ENCODE data around the gene NEK11.

DNA sequence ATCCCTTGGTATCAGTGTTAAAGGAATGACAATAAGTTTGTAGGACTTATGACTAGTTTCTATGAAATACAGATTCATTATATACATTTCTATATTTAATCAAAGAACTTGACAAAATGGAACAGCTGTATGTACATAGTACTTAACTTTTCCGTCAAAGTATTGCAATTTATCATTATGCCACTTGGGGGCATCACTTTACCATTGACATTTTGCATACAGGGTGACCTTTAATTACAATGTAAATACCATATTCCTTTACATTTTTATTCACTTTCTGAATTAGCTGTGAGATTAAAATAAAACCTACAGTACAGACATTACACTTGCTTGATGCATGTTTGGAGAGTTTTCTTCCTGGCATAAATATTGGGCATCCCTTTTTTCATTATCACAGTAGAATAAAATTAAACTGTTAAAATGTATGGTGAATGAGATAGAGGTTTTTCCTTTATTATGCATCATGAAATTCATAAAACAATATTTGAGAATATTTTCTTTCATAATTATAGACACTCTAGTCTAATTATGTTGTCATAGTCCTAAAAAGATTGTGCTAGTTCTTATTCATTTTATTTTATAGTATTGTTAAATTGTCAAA is 6.9 kb downstream of the NEK11 start:
- TF ChIP-seq, protein P1, sequence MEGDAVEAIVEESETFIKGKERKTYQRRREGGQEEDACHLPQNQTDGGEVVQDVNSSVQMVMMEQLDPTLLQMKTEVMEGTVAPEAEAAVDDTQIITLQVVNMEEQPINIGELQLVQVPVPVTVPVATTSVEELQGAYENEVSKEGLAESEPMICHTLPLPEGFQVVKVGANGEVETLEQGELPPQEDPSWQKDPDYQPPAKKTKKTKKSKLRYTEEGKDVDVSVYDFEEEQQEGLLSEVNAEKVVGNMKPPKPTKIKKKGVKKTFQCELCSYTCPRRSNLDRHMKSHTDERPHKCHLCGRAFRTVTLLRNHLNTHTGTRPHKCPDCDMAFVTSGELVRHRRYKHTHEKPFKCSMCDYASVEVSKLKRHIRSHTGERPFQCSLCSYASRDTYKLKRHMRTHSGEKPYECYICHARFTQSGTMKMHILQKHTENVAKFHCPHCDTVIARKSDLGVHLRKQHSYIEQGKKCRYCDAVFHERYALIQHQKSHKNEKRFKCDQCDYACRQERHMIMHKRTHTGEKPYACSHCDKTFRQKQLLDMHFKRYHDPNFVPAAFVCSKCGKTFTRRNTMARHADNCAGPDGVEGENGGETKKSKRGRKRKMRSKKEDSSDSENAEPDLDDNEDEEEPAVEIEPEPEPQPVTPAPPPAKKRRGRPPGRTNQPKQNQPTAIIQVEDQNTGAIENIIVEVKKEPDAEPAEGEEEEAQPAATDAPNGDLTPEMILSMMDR (IDR thresholded peaks at IDR 0.05; ENCODE audit: poor library complexity) = peak; percentile 60
- TF ChIP-seq EZH2 (IDR thresholded peaks at IDR 0.05; ENCODE audit: borderline replicate concordance) = no peak
- no peak for TF ChIP-seq EZH2phosphoT487 (IDR thresholded peaks at IDR 0.05; ENCODE audit: low read depth, severe bottlenecking, unreplicated experiment)
